GM23248 (cell line): ENCODE measurements around the gene MMP17. TPM values are rescaled to one million over a fixed set of nuclear protein-coding genes. Genes with fewer than 3 reads are reported as not detected.

ENCODE experiments used
- DNase-seq: peaks from one replicate; pipeline ENCODE4 v3.0.0-alpha.2; 2015
- H2AFZ ChIP-seq: fragments of 200-600 bp; sonication (generic); 2 replicates; pipeline ENCODE4 v1.6.1; 2016; ENCODE audit warnings: antibody characterized with exemption
- H3F3A ChIP-seq: fragments of 200-600 bp; sonication (generic); 2 replicates; pipeline ENCODE4 v1.6.1; 2016; ENCODE audit warnings: mild to moderate bottlenecking, antibody characterized with exemption, mixed run types; ENCODE audit not compliant: insufficient read depth
- H3K27ac ChIP-seq: fragments of 200-600 bp; sonication (generic); 2 replicates; pipeline ENCODE4 v1.5.1; 2016; ENCODE audit warnings: mild to moderate bottlenecking
- H3K27me3 ChIP-seq: fragments of 200-600 bp; sonication (generic); replicated peaks from 2 replicates; pipeline ENCODE4 v1.6.1; 2016; ENCODE audit warnings: mild to moderate bottlenecking; ENCODE audit not compliant: insufficient read depth
- H3K36me3 ChIP-seq: fragments of 200-600 bp; sonication (generic); 2 replicates; pipeline ENCODE4 v1.6.1; 2016; ENCODE audit warnings: low read depth, mild to moderate bottlenecking
- H3K4me1 ChIP-seq: fragments of 200-600 bp; sonication (generic); 2 replicates; pipeline ENCODE4 v1.6.1; 2016; ENCODE audit warnings: mild to moderate bottlenecking; ENCODE audit not compliant: insufficient read depth
- H3K4me2 ChIP-seq: fragments of 200-600 bp; sonication (generic); one replicate; pipeline ENCODE4 v1.6.1; 2016; ENCODE audit warnings: mild to moderate bottlenecking; ENCODE audit not compliant: unreplicated experiment
- H3K4me3 ChIP-seq: fragments of 200-600 bp; sonication (generic); 2 replicates; pipeline ENCODE4 v1.5.1; 2016; ENCODE audit warnings: mild to moderate bottlenecking
- H3K79me2 ChIP-seq: fragments of 200-600 bp; sonication (generic); 2 replicates; pipeline ENCODE4 v1.6.1; 2016; ENCODE audit warnings: mild to moderate bottlenecking; ENCODE audit not compliant: insufficient read depth
- H3K9ac ChIP-seq: fragments of 200-600 bp; sonication (generic); 2 replicates; pipeline ENCODE4 v1.6.1; 2016; ENCODE audit warnings: mild to moderate bottlenecking
- H3K9me2 ChIP-seq: fragments of 200-600 bp; sonication (generic); 2 replicates; pipeline ENCODE4 v1.6.1; 2016; ENCODE audit warnings: mixed run types, mild to moderate bottlenecking, moderate library complexity; ENCODE audit not compliant: insufficient read depth
- H3K9me3 ChIP-seq: fragments of 200-600 bp; sonication (generic); one replicate; pipeline ENCODE4 v1.6.1; 2017; ENCODE audit warnings: low read depth
- H4K20me1 ChIP-seq: fragments of 200-600 bp; sonication (generic); 2 replicates; pipeline ENCODE4 v1.6.0; 2016; ENCODE audit not compliant: insufficient read depth
- EZH2 ChIP-seq: fragments of 200-600 bp; sonication (generic); IDR thresholded peaks from 2 replicates; pipeline ENCODE4 v1.6.1; 2018; ENCODE audit warnings: antibody characterized with exemption, mild to moderate bottlenecking; ENCODE audit not compliant: insufficient read depth, poor library complexity, severe bottlenecking
- EZH2phosphoT487 ChIP-seq: fragments of 200-600 bp; sonication (generic); IDR thresholded peaks from 2 replicates; pipeline ENCODE4 v1.6.1; 2018; ENCODE audit warnings: antibody characterized with exemption, moderate library complexity, mild to moderate bottlenecking, low read depth; ENCODE audit not compliant: insufficient read depth
- WGBS, 2 experiments: methylation state at CpG; one replicate each; pipeline ENCODE4 v1.1.6; 2015 to 2017; ENCODE audit warnings: low lambda C conversion rate in 2 of 2, low coverage in 1 of 2; ENCODE audit errors: missing lambda C conversion rate in 2 of 2; 5-methylcytosine and 5-hydroxymethylcytosine counted together
- in situ Hi-C: fragments of 300-500 bp; cut with MboI; formaldehyde crosslinking; loops from 2 replicates; pipeline ENCODE4 v1.15.0; 2020
- polyA plus RNA-seq: library from polyadenylated mRNA; unstranded; fragments of >200 nt; fragmentation: Nextera tagmentation; extraction: Ambion mirVana; gene quantifications from 2 replicates; pipeline ENCODE4 v1.2.1, GENCODE V29; 2016
- total RNA-seq: library from RNA; depleted of rRNA; stranded (reverse); fragments of >200 nt; shearing (Covaris generic); gene quantifications from 2 replicates; pipeline ENCODE4 v1.2.3, GENCODE V29; 2014

MMP17 gene
- total and polyA plus RNA-seq, 2 experiments from 2014 or later, result 10.1 to 52.1 TPM

DNA sequence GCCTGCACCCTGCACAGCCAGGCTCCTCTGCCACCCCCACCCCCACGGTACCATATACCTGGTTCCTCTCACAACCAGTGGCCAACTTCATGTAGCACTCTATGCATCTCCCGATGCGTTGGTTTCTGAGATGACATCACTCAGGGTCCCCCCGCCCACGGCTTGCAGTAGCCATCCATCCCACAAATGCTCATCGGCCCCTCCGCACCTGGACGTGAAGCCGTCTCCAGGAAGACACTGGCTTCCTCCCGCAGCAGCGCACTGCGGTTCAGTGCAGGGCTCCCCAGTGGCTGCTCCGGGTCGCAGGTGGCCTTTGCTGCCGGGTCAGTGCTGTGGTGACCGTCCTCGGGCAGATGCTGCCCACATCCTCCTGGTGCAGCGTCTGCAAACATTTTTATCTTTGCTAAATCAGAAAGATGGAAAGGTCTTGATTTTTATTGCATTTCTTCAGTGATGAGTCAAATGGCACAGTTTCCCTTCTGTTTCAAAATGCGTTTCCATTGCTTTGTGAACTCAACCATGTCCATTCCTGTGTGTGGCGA, 27.5 kb upstream of the MMP17 start:
- H3F3A ChIP-seq, result no peaks in the 10 kb centered on the region; the same call in 1 of the 2 replicates
- H2AFZ ChIP-seq, result no peak overlapping the region
- H3K4me3 ChIP-seq, result no peak overlapping the region
- 94 to 96% methylated on average over 20 of the region's 20 CpGs for WGBS, 2 experiments
- H3K9me3 ChIP-seq, result no peaks in the 10 kb centered on the region
- H3K9me2 ChIP-seq, result no peaks in the 10 kb centered on the region
- H3K79me2 ChIP-seq, result no peaks in the 10 kb centered on the region
- H3K4me2 ChIP-seq, result no peak overlapping the region
- no peaks in the 10 kb centered on the region for H4K20me1 ChIP-seq
- TF ChIP-seq EZH2 (no peak), EZH2phosphoT487 (no peak)
- H3K36me3 ChIP-seq, result no peaks in the 10 kb centered on the region; the same call in 1 of the 2 replicates
- H3K27me3 ChIP-seq, result no peaks in the 10 kb centered on the region
- peaks cover 14% of the 10 kb centered on the region for H3K4me1 ChIP-seq
- H3K9ac ChIP-seq, result no peak overlapping the region
- in situ Hi-C loops, result no loop called here
- DNase-seq, result no peak
- H3K27ac ChIP-seq, result no peak overlapping the region

DNA sequence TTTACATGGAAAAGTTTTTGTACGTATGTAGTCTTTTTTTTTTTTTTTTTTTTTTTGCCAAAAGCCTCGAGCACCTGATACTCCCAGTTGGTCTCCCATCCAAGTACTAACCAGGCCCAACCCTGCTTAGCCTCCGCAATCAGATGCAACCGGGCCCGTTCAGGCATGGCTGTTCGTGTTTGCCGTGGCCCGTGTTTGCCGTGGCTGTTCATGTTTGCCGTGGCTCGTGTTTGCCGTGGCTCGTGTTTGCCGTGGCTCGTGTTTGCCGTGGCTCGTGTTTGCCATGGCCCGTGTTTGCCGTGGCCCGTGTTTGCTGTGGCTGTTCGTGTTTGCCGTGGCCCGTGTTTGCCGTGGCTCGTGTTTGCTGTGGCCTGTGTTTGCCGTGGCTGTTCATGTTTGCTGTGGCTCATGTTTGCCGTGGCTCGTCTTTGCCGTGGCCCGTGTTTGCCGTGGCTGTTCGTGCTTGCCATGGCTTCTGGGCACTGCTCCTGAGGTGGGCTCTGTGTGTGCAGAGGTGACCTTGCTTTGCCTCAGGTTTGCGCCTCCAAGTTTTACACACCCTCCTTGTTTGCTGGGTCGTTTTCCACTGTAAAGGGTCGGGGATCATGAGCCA, 26.8 kb upstream of the MMP17 start:
- DNase-seq, result no peak
- H3K4me3 ChIP-seq, result no peak overlapping the region
- H3K27ac ChIP-seq, result no peak overlapping the region
- H3K79me2 ChIP-seq, result no peaks in the 10 kb centered on the region
- no peaks in the 10 kb centered on the region; the same call in 1 of the 2 replicates for H3K36me3 ChIP-seq
- in situ Hi-C loops, result no loop called here
- no peaks in the 10 kb centered on the region for H3K9me3 ChIP-seq
- peaks cover 14% of the 10 kb centered on the region for H3K4me1 ChIP-seq
- no peaks in the 10 kb centered on the region for H4K20me1 ChIP-seq
- H3F3A ChIP-seq, result no peaks in the 10 kb centered on the region; the same call in 1 of the 2 replicates
- no peaks in the 10 kb centered on the region for H3K27me3 ChIP-seq
- H3K9me2 ChIP-seq, result no peaks in the 10 kb centered on the region
- WGBS, 2 experiments, result 74 to 83% methylated on average over 24 to 30 of the region's 35 CpGs
- H2AFZ ChIP-seq, result no peak overlapping the region
- H3K9ac ChIP-seq, result no peak overlapping the region
- no peak for TF ChIP-seq EZH2phosphoT487
- TF ChIP-seq EZH2, result no peak
- no peak overlapping the region for H3K4me2 ChIP-seq

DNA sequence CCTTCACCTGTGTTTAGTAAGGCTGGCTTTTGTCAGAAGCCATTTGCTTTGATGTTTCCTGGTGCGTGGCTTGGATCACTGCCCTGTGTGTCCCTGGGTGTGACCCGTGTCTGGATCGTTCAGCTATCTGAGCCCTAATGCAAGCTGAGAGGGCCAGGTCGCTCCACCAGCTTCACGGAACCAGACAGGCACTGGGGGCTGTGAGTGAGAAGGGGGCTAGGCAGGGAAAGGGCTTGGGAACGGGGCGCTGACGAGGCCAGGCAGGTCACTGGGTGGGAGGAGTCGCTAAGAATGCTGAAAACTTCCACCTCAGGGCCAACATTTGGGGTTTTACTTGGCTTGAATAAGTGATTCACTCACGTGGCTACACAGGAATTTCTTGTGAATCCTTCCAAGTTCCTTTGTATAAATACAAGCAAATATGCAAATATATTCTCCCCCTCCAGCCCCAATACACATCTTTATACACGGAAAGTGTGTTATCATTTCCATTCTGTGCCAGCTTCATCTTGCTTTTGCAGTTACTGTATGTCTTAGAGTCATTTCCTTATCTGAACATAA, 24.2 kb upstream of the MMP17 start:
- H3K27me3 ChIP-seq, result no peaks in the 10 kb centered on the region
- TF ChIP-seq EZH2, result no peak
- TF ChIP-seq EZH2phosphoT487, result no peak
- peaks cover 14% of the 10 kb centered on the region for H3K4me1 ChIP-seq
- no peaks in the 10 kb centered on the region for H3K9me3 ChIP-seq
- H3K9me2 ChIP-seq, result no peaks in the 10 kb centered on the region
- DNase-seq, result peak; percentile 75
- peak overlapping the region; percentile 31; the same call in 1 of the 2 replicates for H3K27ac ChIP-seq
- no peaks in the 10 kb centered on the region; the same call in 1 of the 2 replicates for H3F3A ChIP-seq
- peak overlapping the region; percentile 64 for H3K9ac ChIP-seq
- WGBS, 2 experiments, result 13 to 20% methylated on average over 11 of the region's 11 CpGs
- peak overlapping the region; percentile 39 for H3K4me3 ChIP-seq
- H3K4me2 ChIP-seq, result peak overlapping the region; percentile 45
- peak overlapping the region; percentile 80 for H2AFZ ChIP-seq
- H3K79me2 ChIP-seq, result no peaks in the 10 kb centered on the region
- no peaks in the 10 kb centered on the region for H3K36me3 ChIP-seq
- in situ Hi-C loops, result no loop called here
- H4K20me1 ChIP-seq, result no peaks in the 10 kb centered on the region

DNA sequence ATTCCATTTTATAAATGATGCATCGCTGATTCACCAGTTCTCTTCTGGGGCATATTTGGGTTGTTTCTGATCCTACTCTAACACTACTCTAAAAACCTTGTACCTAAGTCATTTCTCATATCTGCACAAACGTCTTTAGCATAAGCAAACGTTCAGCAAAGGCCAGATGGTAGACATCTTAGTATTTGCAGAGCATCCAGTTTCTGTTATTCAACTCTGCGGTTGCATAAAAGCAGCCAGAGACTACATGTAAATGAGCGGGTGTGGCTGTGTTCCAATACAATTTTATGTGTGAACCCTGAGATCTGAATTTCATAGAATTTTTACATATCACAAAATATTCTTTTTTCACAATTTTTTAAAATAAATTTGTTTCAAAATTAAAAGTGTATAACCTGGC, 22.8 kb upstream of the MMP17 start:
- H3K36me3 ChIP-seq, result no peaks in the 10 kb centered on the region
- H3K9me3 ChIP-seq, result no peaks in the 10 kb centered on the region
- DNase-seq, result no peak
- peaks cover 14% of the 10 kb centered on the region for H3K4me1 ChIP-seq
- no peaks in the 10 kb centered on the region for H3K27me3 ChIP-seq
- 60 to 64% methylated on average over 5 of the region's 5 CpGs for WGBS, 2 experiments
- in situ Hi-C loops, result no loop called here
- H4K20me1 ChIP-seq, result no peaks in the 10 kb centered on the region
- H3K4me3 ChIP-seq, result no peak overlapping the region
- no peak overlapping the region for H2AFZ ChIP-seq
- no peak overlapping the region for H3K27ac ChIP-seq
- no peak overlapping the region for H3K9ac ChIP-seq
- H3F3A ChIP-seq, result no peaks in the 10 kb centered on the region; the same call in 1 of the 2 replicates
- TF ChIP-seq EZH2 (no peak), EZH2phosphoT487 (no peak)
- H3K4me2 ChIP-seq, result no peak overlapping the region
- no peaks in the 10 kb centered on the region for H3K79me2 ChIP-seq
- no peaks in the 10 kb centered on the region for H3K9me2 ChIP-seq
